Stimulated activated CD4-positive, alpha-beta T cell treated with anti-CD3 and anti-CD28 coated beads, Interleukin-2, amount 100 ng/mL, for 48 hours (primary cell): Measurements from ENCODE around the gene DCP1B.

Source experiments
- DNase-seq, 2 donors: peaks; one replicate each; pipeline ENCODE4 v3.0.0-alpha.2; 2020

DCP1B gene

GRCh38 chr12:2017546-2018337, 13.5 kb upstream of the DCP1B start:
- no peak for DNase-seq

- no peak for DNase-seq
These were observed 12.7 kb upstream of the DCP1B start for GRCh38 chr12:2016862-2017545.

GRCh38 chr12:2014231-2014630, 10.0 kb upstream of the DCP1B start:
- DNase-seq: no peak

- no peak for DNase-seq
These were observed 9.4 kb upstream of the DCP1B start for GRCh38 chr12:2013527-2014223.

GRCh38 chr12:2013086-2013485, 8.8 kb upstream of the DCP1B start:
- DNase-seq: no peak

- DNase-seq: no peak
These were observed 7.7 kb upstream of the DCP1B start for GRCh38 chr12:2011643-2012607.

GRCh38 chr12:2009623-2010022, 5.4 kb upstream of the DCP1B start:
- DNase-seq: no peak

- DNase-seq: no peak
These were observed 4.4 kb upstream of the DCP1B start for GRCh38 chr12:2008677-2009076.

- DNase-seq: peak; percentile 4
These were observed 563 bp downstream of the DCP1B start for GRCh38 chr12:2003676-2004112.

- DNase-seq: no peak
These were observed 8.9 kb downstream of the DCP1B start for GRCh38 chr12:1995205-1995896.

- no peak for DNase-seq
These were observed 9.7 kb downstream of the DCP1B start for GRCh38 chr12:1994429-1995143.

- no peak for DNase-seq
These were observed 10.3 kb downstream of the DCP1B start for GRCh38 chr12:1993871-1994371.

- DNase-seq: no peak
These were observed 10.9 kb downstream of the DCP1B start for GRCh38 chr12:1993341-1993740.

- no peak for DNase-seq
These were observed 11.5 kb downstream of the DCP1B start for GRCh38 chr12:1992732-1993131.

- no peak for DNase-seq
These were observed 15.1 kb downstream of the DCP1B start for GRCh38 chr12:1989111-1989510.

GRCh38 chr12:1984759-1985158, 19.5 kb downstream of the DCP1B start:
- no peak for DNase-seq

- DNase-seq: no peak
These were observed 24.0 kb downstream of the DCP1B start for GRCh38 chr12:1980282-1980681.

- no peak for DNase-seq
These were observed 26.0 kb downstream of the DCP1B start for GRCh38 chr12:1978078-1978862.

GRCh38 chr12:1977588-1977987, 26.7 kb downstream of the DCP1B start:
- no peak for DNase-seq

GRCh38 chr12:1977109-1977508, 27.1 kb downstream of the DCP1B start:
- DNase-seq: no peak
